Bronchial epithelial cell (primary cell): Measurements from ENCODE around the gene ALG6. TPM values are rescaled to one million over a fixed set of nuclear protein-coding genes. Genes with fewer than 3 reads are reported as not detected.

ENCODE experiments used
- DNase-seq: peaks from one replicate; pipeline ENCODE4 v3.0.0-alpha.2; 2010; ENCODE audit warnings: low read depth
- FAIRE-seq: peaks from 2 replicates; lab custom pipeline; 2011; peaks lifted over from hg19 to GRCh38; lab: Jason Lieb, UNC
- H3K27me3 ChIP-seq: 2 replicates; pipeline ENCODE4 v1.5.1; 2011; ENCODE audit warnings: low read length; ENCODE audit not compliant: control insufficient read depth, insufficient read depth
- H3K36me3 ChIP-seq: 2 replicates; pipeline ENCODE4 v1.5.1; 2011; ENCODE audit warnings: low read length; ENCODE audit not compliant: control insufficient read depth, insufficient read depth
- H3K4me3 ChIP-seq: 2 replicates; pipeline ENCODE4 v1.5.1; 2011; ENCODE audit warnings: mild to moderate bottlenecking, low read depth, low read length, control low read depth
- CTCF ChIP-seq: IDR thresholded peaks from 2 replicates; pipeline ENCODE4 v1.5.1; 2011; ENCODE audit warnings: mild to moderate bottlenecking, moderate library complexity, low read length, control low read depth, inconsistent platforms; ENCODE audit not compliant: insufficient read depth, severe bottlenecking
- total RNA-seq: library from RNA; depleted of rRNA; stranded (reverse); fragments of >200 nt; gene quantifications from 2 replicates; pipeline ENCODE4 v1.2.1, GENCODE V29; 2014

ALG6 gene
- total RNA-seq, 1 donor from 2014 or later = 9.2 TPM

- peaks cover 2% of the 10 kb centered on the region for H3K36me3 ChIP-seq
- H3K27me3 ChIP-seq = no peaks in the 10 kb centered on the region
- no peak for TF ChIP-seq CTCF
- FAIRE-seq (no peak), DNase-seq (no peak)
- H3K4me3 ChIP-seq = no peak overlapping the region
These were observed 61.9 kb downstream of the ALG6 start for GRCh38 chr1:63429281-63429680.

DNA sequence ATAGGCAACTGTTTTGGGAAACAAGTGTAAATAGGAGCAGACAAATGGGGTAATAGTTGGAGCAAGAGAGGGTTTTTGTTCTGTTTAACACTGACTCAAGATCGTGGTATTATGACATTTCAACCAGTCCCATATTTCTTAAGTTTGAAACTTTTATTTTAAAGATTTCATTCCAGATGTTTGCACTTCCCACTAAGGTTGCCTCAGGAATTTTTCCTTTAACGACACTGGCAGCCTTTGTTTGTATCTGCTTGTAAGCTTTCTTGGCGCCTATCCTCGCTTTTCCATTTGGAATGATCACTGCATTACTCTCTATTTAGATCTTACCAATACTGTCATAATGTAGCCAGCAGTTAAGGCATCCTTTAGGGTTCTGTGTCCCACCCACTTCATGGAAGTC lies 67.7 kb downstream of the ALG6 start:
- no peak for TF ChIP-seq CTCF
- FAIRE-seq (no peak), DNase-seq (no peak)
- Histone ChIP-seq H3K4me3 (no peak overlapping the region), H3K27me3 (no peaks in the 10 kb centered on the region), H3K36me3 (no peaks in the 10 kb centered on the region)

- TF ChIP-seq CTCF = no peak
- FAIRE-seq (no peak), DNase-seq (no peak)
- Histone ChIP-seq H3K4me3 (no peak overlapping the region), H3K36me3 (no peaks in the 10 kb centered on the region), H3K27me3 (no peaks in the 10 kb centered on the region)
These were observed 74.7 kb downstream of the ALG6 start for GRCh38 chr1:63442141-63442475.

DNA sequence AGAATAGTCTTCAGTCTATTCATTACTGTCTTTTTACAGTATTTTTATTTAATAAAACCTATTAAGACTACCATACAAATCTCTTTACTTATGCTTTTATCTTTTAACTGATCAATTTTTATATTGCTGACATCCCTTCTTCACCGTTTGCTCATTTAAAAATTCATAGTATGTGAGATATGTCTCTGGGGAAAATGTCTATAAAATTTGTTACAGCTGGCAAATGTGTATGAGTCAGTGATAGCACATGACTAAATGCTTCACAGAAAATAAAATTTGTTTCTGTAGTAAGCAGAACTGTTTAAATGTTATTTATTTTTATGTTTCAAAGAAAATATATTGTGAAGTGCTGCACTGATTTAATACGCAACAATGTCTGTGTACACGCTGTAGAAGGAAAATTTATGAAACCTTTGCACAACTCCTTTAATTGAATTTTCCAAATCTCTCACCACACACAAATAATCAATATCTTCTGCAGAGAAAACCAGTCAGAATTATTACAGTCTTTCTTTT lies 81.4 kb downstream of the ALG6 start:
- no peak for DNase-seq
- no peak for FAIRE-seq
- Histone ChIP-seq H3K36me3 (no peaks in the 10 kb centered on the region), H3K4me3 (no peak overlapping the region), H3K27me3 (no peaks in the 10 kb centered on the region)
- TF ChIP-seq CTCF = no peak

- no peak for DNase-seq
These were observed 83.0 kb downstream of the ALG6 start for GRCh38 chr1:63450416-63450815.

More at GRCh38 chr1:63450416-63450815, 83.0 kb downstream of the ALG6 start:
- Histone ChIP-seq H3K27me3 (no peaks in the 10 kb centered on the region), H3K4me3 (no peak overlapping the region), H3K36me3 (no peaks in the 10 kb centered on the region)
- FAIRE-seq = no peak
- TF ChIP-seq CTCF = no peak
